ENCODE data around the gene IL1RAPL2.

GRCh38 chrX:105051364-105051763 lies 485.4 kb downstream of the IL1RAPL2 start:
- TF ChIP-seq POLR2A (IDR thresholded peaks at IDR 0.05; ENCODE audit: low read depth), result no peak
- TF ChIP-seq CTCF (IDR thresholded peaks at IDR 0.05), result no peak
- TF ChIP-seq POLR2AphosphoS5 (IDR thresholded peaks at IDR 0.05), result no peak

Data from esophagus muscularis mucosa (tissue), 3 donors.